SK-N-SH (cell line): Measurements from ENCODE around the gene EPHA6. TPM values are rescaled to one million over a fixed set of nuclear protein-coding genes. Genes with fewer than 3 reads are reported as not detected.

ENCODE experiments used
- CTCF ChIA-PET: fragments of 300-600, 350-600 bp; formaldehyde crosslinking; extraction: SDS; loops from one replicate; lab custom pipeline; 2021; lab: Yijun Ruan, JAX
- POLR2A ChIA-PET: fragments of 350-600 bp; sonication (Branson Sonifier 250); formaldehyde crosslinking; extraction: SDS; loops from one replicate; lab custom pipeline; 2020; ENCODE audit warnings: antibody characterized with exemption, inconsistent platforms; lab: Yijun Ruan, JAX
- DNase-seq: peaks from one replicate; pipeline ENCODE4 v3.0.0; 2012
- H2AFZ ChIP-seq: fragments of 200-600 bp; sonication (generic); 2 replicates; pipeline ENCODE4 v1.8.1; 2016; ENCODE audit warnings: antibody characterized with exemption, mild to moderate bottlenecking, low read depth
- H3F3A ChIP-seq: fragments of 200-600 bp; sonication (generic); replicated peaks from 2 replicates; pipeline ENCODE3; 2016; ENCODE audit warnings: antibody characterized with exemption, mild to moderate bottlenecking; ENCODE audit not compliant: insufficient read depth
- H3K27ac ChIP-seq, 2 experiments: fragments of 200-500 bp in 1 of 2; fragments of 200-600 bp in 1 of 2; sonication (Bioruptor generic) in 1 of 2; sonication (generic), shearing (Covaris generic) in 1 of 2; 2 replicates each; pipeline versions ENCODE4 v1.5.1 to v1.6.1; 2014 to 2016; ENCODE audit warnings: low read depth in 2 of 2, inconsistent platforms in 1 of 2, low read length in 1 of 2, mild to moderate bottlenecking in 1 of 2, mixed read lengths in 1 of 2
- H3K27me3 ChIP-seq: fragments of 200-600 bp; sonication (generic), shearing (Covaris generic); 2 replicates; pipeline ENCODE4 v1.6.1; 2016; ENCODE audit warnings: mixed run types; ENCODE audit not compliant: insufficient read depth
- H3K36me3 ChIP-seq, 2 experiments: fragments of 200-500 bp in 1 of 2; fragments of 200-600 bp in 1 of 2; sonication (Bioruptor generic) in 1 of 2; sonication (generic) in 1 of 2; replicated peaks in 1 of 2; 2 replicates each; pipeline versions ENCODE3 to v1.5.1; 2014 to 2016; ENCODE audit warnings: low read length in 1 of 2, mild to moderate bottlenecking in 1 of 2; ENCODE audit not compliant: insufficient read depth in 2 of 2, control insufficient read depth in 1 of 2
- H3K4me1 ChIP-seq, 2 experiments: fragments of 200-500 bp in 1 of 2; fragments of 200-600 bp in 1 of 2; sonication (Bioruptor generic) in 1 of 2; sonication (generic), shearing (Covaris generic) in 1 of 2; 2 replicates each; pipeline versions ENCODE4 v1.5.1 to v1.6.1; 2014 to 2016; ENCODE audit warnings: low read depth in 1 of 2, low read length in 1 of 2, mixed run types in 1 of 2; ENCODE audit not compliant: insufficient read depth in 2 of 2, control insufficient read depth in 1 of 2
- H3K4me2 ChIP-seq: fragments of 200-600 bp; sonication (generic), shearing (Covaris generic); 2 replicates; pipeline ENCODE4 v1.6.1; 2017; ENCODE audit warnings: mixed run types
- H3K4me3 ChIP-seq, 2 experiments: fragments of 200-500 bp in 1 of 2; fragments of 200-600 bp in 1 of 2; sonication (Bioruptor generic) in 1 of 2; sonication (generic), shearing (Covaris generic) in 1 of 2; 2 replicates each; pipeline versions ENCODE4 v1.5.1 to v1.8.1; 2014 to 2016; ENCODE audit warnings: low read depth in 2 of 2, inconsistent platforms in 1 of 2, low read length in 1 of 2, mild to moderate bottlenecking in 1 of 2, mixed read lengths in 1 of 2, moderate library complexity in 1 of 2
- H3K79me2 ChIP-seq: fragments of 200-600 bp; sonication (generic); 2 replicates; pipeline ENCODE4 v1.8.1; 2017; ENCODE audit warnings: mild to moderate bottlenecking; ENCODE audit not compliant: insufficient read depth
- H3K9ac ChIP-seq: fragments of 200-600 bp; sonication (generic); 2 replicates; pipeline ENCODE4 v1.6.1; 2017; ENCODE audit warnings: mixed run types
- H3K9me2 ChIP-seq: fragments of 200-600 bp; sonication (generic); 2 replicates; pipeline ENCODE4 v1.6.1; 2017; ENCODE audit warnings: mixed run types
- H3K9me3 ChIP-seq: fragments of 200-600 bp; sonication (generic); 2 replicates; pipeline ENCODE4 v1.6.1; 2017; ENCODE audit warnings: mixed run types, mild to moderate bottlenecking, moderate library complexity
- H4K20me1 ChIP-seq: fragments of 200-600 bp; sonication (generic); 2 replicates; pipeline ENCODE4 v1.6.1; 2017; ENCODE audit warnings: mild to moderate bottlenecking, mixed run types; ENCODE audit not compliant: insufficient read depth
- CHD2 ChIP-seq: fragments of 150-350 bp; IDR thresholded peaks from 2 replicates; pipeline ENCODE4 v1.6.1; 2018; ENCODE audit warnings: low read length; ENCODE audit not compliant: partially characterized antibody
- ELF1 ChIP-seq: IDR thresholded peaks from 2 replicates; pipeline ENCODE4 v1.4.0; 2012
- EP300 ChIP-seq, 2 experiments: IDR thresholded peaks; 2 replicates each; pipeline versions ENCODE4 v1.4.0 to v1.6.1; 2012; ENCODE audit warnings: borderline replicate concordance in 1 of 2, low read depth in 1 of 2, low read length in 1 of 2
- EZH2phosphoT487 ChIP-seq: fragments of 200-600 bp; sonication (generic); IDR thresholded peaks from 2 replicates; pipeline ENCODE4 v1.6.1; 2017; ENCODE audit warnings: low read depth, mixed run types, mild to moderate bottlenecking, antibody characterized with exemption, moderate library complexity, borderline replicate concordance
- FOXJ3 ChIP-seq: sonication (generic); formaldehyde crosslinking; IDR thresholded peaks from 2 replicates; pipeline ENCODE4 v1.5.1; 2020; ENCODE audit warnings: mild to moderate bottlenecking, missing genetic modification reagents
- NFIC ChIP-seq: IDR thresholded peaks from 2 replicates; pipeline ENCODE4 v1.4.0; 2012; ENCODE audit warnings: borderline replicate concordance
- RCOR1 ChIP-seq: fragments of 150-350 bp; IDR thresholded peaks from 2 replicates; pipeline ENCODE4 v1.6.1; 2017; ENCODE audit warnings: antibody characterized with exemption, low read length
- SIN3A ChIP-seq: IDR thresholded peaks from 2 replicates; pipeline ENCODE4 v1.6.1; 2012; ENCODE audit warnings: low read depth, mild to moderate bottlenecking, low read length, moderate library complexity, borderline replicate concordance
- TAF1 ChIP-seq: IDR thresholded peaks from 2 replicates; pipeline ENCODE4 v1.6.1; 2012; ENCODE audit warnings: low read depth, mild to moderate bottlenecking, low read length, moderate library complexity, borderline replicate concordance
- YY1 ChIP-seq: IDR thresholded peaks from 2 replicates; pipeline ENCODE4 v1.4.0; 2012; ENCODE audit warnings: low read depth, mild to moderate bottlenecking
- WGBS: methylation state at CpG from one replicate; pipeline ENCODE4 v1.1.6; 2017; ENCODE audit warnings: low lambda C conversion rate; 5-methylcytosine and 5-hydroxymethylcytosine counted together
- polyA plus RNA-seq, 3 experiments: library from polyadenylated mRNA; depleted of rRNA; stranded (reverse); fragments of >200 nt; gene quantifications; 2 replicates each; pipeline ENCODE4 v1.2.3, GENCODE V29; 2012
- TF ChIP-seq, protein P1 (sequence below): fragments of 200-600 bp; sonication (generic); IDR thresholded peaks from 2 replicates; pipeline ENCODE4 v1.6.1; 2017; ENCODE audit warnings: antibody characterized with exemption, mild to moderate bottlenecking, moderate library complexity
- TF ChIP-seq, protein P2 (sequence below): fragments of 150-350 bp; IDR thresholded peaks from 2 replicates; pipeline ENCODE4 v1.6.1; 2016; ENCODE audit warnings: mild to moderate bottlenecking, low read depth, low read length
- TF ChIP-seq, protein P3 (sequence below): IDR thresholded peaks from 2 replicates; pipeline ENCODE4 v1.4.0; 2012; ENCODE audit warnings: low read depth, borderline replicate concordance
- TF ChIP-seq, protein P4 (sequence below): fragments of 150-350 bp; IDR thresholded peaks from 2 replicates; pipeline ENCODE4 v1.6.1; 2017; ENCODE audit warnings: antibody characterized with exemption, low read length, low read depth, borderline replicate concordance

EPHA6 gene
- polyA plus RNA-seq, 1 of the 3 experiments (the other 2 are of a cell fraction), result not detected

DNA sequence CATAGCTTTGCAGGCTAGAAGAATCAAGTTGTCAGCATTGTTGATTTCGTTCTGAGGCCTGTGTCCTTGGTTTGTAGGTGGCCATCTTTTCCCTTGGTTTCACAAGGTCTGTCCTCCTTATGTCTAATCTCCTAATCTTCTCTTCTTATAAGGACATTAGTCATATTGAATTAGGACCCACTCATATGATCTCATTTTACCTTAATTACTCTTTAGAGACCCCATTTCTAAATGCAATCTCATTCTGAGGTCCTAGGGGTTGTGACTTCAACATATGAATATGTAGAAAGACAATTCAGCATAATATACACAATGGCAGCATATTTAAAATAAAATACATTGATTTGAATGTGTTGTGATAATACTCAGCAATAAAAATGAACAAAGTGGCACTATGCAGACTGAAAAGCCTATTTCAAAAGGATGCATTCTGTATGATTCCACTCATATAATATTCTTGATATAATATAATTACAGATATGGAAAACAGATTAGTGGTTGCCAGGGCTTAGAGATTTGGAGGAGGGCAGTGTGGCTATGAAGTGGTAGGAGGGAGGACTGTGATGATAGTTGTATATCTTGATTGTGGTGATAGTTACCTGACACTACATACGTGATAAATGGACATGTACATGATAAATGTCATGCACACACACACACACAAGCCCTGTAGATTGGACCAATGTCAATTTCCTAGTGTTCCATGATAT is 431.0 kb downstream of the EPHA6 start (continued):
- no peak for TF ChIP-seq TAF1
- TF ChIP-seq, all 33 proteins: peak for 0

DNA sequence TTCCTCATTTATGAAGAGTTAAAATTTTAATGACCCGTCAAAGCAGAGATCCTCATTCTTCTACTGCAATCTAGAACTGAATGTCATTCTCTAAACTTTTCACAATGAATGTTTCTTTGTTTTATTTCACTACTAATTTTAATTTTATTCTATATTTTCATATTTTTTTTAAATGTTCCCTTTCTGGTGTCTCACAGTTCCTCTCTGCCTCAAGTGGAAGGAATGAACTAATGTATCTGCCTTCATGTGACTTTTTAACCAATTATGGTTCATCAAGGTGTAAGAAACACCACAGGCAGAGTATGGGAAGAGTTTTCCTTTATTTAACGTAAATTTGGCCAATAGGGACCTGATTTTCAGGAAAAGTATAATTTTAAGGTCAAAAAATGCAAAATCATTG is 441.7 kb downstream of the EPHA6 start:
- no peaks in the 10 kb centered on the region for H3K27me3 ChIP-seq
- ChIA-PET POLR2A (no interaction called here), CTCF (no interaction called here)
- no peaks in the 10 kb centered on the region for H3K79me2 ChIP-seq
- no peak overlapping the region for H3K27ac ChIP-seq
- H2AFZ ChIP-seq, result no peak overlapping the region
- no peaks in the 10 kb centered on the region for H3K4me1 ChIP-seq
- H3K4me3 ChIP-seq, result no peak overlapping the region
- no peaks in the 10 kb centered on the region for H3K36me3 ChIP-seq
- H3K9me2 ChIP-seq, result no peaks in the 10 kb centered on the region
- H4K20me1 ChIP-seq, result no peaks in the 10 kb centered on the region
- H3K4me2 ChIP-seq, result no peak overlapping the region
- WGBS, result 15% methylated on average over 2 of the region's 2 CpGs
- no peak overlapping the region for H3K9ac ChIP-seq
- no peaks in the 10 kb centered on the region for H3K9me3 ChIP-seq
- TF ChIP-seq, protein P1, sequence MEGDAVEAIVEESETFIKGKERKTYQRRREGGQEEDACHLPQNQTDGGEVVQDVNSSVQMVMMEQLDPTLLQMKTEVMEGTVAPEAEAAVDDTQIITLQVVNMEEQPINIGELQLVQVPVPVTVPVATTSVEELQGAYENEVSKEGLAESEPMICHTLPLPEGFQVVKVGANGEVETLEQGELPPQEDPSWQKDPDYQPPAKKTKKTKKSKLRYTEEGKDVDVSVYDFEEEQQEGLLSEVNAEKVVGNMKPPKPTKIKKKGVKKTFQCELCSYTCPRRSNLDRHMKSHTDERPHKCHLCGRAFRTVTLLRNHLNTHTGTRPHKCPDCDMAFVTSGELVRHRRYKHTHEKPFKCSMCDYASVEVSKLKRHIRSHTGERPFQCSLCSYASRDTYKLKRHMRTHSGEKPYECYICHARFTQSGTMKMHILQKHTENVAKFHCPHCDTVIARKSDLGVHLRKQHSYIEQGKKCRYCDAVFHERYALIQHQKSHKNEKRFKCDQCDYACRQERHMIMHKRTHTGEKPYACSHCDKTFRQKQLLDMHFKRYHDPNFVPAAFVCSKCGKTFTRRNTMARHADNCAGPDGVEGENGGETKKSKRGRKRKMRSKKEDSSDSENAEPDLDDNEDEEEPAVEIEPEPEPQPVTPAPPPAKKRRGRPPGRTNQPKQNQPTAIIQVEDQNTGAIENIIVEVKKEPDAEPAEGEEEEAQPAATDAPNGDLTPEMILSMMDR, result 0 out of 2 replicates have a peak, but pooled peaks have one; percentile 10
- TF ChIP-seq, protein P2, sequence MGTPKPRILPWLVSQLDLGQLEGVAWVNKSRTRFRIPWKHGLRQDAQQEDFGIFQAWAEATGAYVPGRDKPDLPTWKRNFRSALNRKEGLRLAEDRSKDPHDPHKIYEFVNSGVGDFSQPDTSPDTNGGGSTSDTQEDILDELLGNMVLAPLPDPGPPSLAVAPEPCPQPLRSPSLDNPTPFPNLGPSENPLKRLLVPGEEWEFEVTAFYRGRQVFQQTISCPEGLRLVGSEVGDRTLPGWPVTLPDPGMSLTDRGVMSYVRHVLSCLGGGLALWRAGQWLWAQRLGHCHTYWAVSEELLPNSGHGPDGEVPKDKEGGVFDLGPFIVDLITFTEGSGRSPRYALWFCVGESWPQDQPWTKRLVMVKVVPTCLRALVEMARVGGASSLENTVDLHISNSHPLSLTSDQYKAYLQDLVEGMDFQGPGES, result no peak
- H3F3A ChIP-seq, result no peaks in the 10 kb centered on the region
- DNase-seq, result no peak

DNA sequence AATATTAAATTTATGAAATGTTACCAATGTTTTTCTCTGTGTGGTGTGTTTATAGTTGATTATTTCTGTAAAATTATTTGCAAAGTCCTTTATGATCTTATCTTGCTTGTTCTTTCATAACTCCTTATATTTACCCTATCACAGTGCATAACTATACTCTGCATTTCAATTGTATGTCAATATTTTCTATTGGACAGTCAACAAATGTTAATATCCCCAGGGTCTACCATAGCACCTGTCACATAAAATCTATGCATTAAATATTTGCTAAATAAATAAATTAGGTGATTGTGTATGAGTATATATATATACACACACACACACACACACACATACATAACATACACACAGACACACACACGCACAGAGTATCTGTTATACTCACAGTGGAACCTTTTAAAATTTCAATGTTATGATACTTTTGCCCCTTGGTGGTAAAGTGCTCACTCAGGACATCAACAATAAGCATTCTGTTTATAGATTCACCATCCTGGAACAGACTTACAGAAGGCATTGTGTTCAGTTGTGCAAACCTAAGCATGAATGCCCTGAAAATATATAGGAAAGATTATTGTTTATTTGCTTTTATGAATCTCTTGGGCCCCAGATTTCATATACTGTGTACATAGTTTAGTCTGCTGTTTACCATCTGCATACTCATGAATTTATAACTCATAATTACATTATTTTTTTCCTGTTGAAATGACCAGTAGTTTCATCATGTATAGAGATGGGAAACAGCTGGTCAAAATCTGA is 443.7 kb downstream of the EPHA6 start:
- no peak overlapping the region for H3K4me3 ChIP-seq
- no peak for DNase-seq
- no peaks in the 10 kb centered on the region for H3K4me1 ChIP-seq
- CTCF ChIA-PET, result no interaction called here
- WGBS, result 35% methylated on average over 1 of the region's 1 CpG
- no peak overlapping the region for H2AFZ ChIP-seq
- H3K27ac ChIP-seq, result no peak overlapping the region
- no peaks in the 10 kb centered on the region for H3K36me3 ChIP-seq
- no peaks in the 10 kb centered on the region for H3K27me3 ChIP-seq
- H3K9ac ChIP-seq, result no peak overlapping the region
- no peaks in the 10 kb centered on the region for H3K9me2 ChIP-seq
- H3K9me3 ChIP-seq, result no peaks in the 10 kb centered on the region
- H4K20me1 ChIP-seq, result no peaks in the 10 kb centered on the region
- POLR2A ChIA-PET, result no interaction called here
- H3F3A ChIP-seq, result no peaks in the 10 kb centered on the region
- no peak overlapping the region for H3K4me2 ChIP-seq
- H3K79me2 ChIP-seq, result no peaks in the 10 kb centered on the region
- TF ChIP-seq, protein P1, result no peak
- TF ChIP-seq FOXJ3 (CRISPR knock-in tag) (no peak), YY1 (no peak), CHD2 (no peak), EP300 (IDR thresholded peaks at IDR 0.05; ENCODE audit: borderline replicate concordance in 1 of 2, low read depth in 1 of 2, low read length in 1 of 2) (no peak), NFIC (no peak), ELF1 (no peak), EZH2phosphoT487 (no peak), SIN3A (no peak), RCOR1 (no peak)
- TF ChIP-seq, protein P3, sequence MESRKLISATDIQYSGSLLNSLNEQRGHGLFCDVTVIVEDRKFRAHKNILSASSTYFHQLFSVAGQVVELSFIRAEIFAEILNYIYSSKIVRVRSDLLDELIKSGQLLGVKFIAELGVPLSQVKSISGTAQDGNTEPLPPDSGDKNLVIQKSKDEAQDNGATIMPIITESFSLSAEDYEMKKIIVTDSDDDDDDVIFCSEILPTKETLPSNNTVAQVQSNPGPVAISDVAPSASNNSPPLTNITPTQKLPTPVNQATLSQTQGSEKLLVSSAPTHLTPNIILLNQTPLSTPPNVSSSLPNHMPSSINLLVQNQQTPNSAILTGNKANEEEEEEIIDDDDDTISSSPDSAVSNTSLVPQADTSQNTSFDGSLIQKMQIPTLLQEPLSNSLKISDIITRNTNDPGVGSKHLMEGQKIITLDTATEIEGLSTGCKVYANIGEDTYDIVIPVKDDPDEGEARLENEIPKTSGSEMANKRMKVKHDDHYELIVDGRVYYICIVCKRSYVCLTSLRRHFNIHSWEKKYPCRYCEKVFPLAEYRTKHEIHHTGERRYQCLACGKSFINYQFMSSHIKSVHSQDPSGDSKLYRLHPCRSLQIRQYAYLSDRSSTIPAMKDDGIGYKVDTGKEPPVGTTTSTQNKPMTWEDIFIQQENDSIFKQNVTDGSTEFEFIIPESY, result no peak
- TF ChIP-seq, protein P4, sequence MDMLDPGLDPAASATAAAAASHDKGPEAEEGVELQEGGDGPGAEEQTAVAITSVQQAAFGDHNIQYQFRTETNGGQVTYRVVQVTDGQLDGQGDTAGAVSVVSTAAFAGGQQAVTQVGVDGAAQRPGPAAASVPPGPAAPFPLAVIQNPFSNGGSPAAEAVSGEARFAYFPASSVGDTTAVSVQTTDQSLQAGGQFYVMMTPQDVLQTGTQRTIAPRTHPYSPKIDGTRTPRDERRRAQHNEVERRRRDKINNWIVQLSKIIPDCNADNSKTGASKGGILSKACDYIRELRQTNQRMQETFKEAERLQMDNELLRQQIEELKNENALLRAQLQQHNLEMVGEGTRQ, result no peak
